ENCODE measurements around the gene SLC12A3.

DNA sequence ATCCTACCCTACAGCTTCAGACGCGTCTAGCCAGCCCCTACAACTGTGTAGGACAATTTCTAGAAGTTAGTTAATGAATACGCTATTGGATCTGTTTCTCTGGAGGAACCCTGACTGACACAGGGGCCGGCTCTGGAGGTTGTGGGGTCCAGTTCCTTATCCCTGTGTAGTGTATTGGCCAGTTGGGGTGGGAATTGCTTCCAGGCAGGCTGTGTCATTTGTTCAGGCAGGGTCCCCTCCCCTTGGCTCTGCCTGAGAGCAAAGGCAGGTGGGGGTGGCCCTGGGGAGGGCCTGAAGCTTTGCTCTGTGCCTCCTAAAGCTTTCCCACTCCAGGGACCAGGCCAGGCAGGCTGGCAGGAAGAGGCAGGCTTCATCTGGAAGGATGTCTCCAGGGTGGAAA is 85.0 kb downstream of the SLC12A3 start:
- TF ChIP-seq, protein P1, sequence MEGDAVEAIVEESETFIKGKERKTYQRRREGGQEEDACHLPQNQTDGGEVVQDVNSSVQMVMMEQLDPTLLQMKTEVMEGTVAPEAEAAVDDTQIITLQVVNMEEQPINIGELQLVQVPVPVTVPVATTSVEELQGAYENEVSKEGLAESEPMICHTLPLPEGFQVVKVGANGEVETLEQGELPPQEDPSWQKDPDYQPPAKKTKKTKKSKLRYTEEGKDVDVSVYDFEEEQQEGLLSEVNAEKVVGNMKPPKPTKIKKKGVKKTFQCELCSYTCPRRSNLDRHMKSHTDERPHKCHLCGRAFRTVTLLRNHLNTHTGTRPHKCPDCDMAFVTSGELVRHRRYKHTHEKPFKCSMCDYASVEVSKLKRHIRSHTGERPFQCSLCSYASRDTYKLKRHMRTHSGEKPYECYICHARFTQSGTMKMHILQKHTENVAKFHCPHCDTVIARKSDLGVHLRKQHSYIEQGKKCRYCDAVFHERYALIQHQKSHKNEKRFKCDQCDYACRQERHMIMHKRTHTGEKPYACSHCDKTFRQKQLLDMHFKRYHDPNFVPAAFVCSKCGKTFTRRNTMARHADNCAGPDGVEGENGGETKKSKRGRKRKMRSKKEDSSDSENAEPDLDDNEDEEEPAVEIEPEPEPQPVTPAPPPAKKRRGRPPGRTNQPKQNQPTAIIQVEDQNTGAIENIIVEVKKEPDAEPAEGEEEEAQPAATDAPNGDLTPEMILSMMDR (IDR thresholded peaks at IDR 0.05) = no peak
- no peak for TF ChIP-seq POLR2A (IDR thresholded peaks at IDR 0.05)
